Measurements from ENCODE around the gene CASZ1. TPM values are rescaled to one million over a fixed set of nuclear protein-coding genes. Genes with fewer than 3 reads are reported as not detected.

CASZ1 gene
- total RNA-seq, 2 donors from 2014 or later, result 44.3 to 50.3 TPM

DNA sequence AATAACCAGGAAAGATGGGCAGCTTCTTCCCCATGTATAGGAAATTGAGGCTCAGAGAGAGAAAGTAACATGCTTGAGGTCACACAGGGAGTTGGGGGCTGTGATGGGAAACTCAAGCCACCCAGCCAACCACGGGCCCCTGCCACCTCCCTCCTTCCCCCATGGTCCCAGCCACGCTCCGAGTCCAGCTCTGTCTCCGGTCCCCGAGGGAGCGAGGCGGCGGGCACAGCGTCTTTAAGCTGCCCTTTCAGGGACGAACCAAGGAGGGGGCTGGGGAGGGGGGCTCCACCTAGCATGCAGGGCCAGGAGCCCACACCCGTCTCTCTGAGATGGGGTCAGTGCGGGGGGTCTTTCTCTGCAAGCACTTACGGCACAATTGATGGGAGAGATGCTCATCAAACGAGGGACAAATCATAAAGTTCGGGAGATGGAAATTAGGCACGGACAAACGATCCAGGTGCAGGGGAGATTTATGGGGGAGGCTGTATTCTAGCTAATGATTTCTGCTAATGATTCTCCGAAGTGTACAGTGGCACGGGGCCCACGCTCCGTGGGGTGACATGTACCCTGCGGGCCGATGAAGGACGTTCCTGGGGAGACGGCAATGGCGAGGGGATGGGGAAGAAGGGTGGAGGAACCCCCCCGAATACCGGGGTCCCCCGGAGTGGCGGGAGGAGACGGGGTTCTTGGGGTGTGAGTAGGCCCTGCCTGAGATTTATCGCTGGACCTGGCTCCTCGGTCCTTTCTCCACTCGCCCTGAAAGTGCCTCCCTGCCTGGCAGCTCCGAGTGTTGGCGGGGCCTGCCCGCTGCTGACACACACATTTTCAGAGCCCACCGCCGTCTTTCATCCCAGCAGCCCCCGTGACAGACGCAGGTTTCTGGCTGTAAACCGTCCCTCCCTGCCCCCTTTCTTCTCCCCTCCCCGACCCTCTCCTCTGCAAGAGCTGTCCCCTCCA, 31.2 kb upstream of the CASZ1 start:
- Histone ChIP-seq H3K4me1 (peaks cover 0 to 8% of the 10 kb centered on the region in 2 donors), H3K27ac (no peak overlapping the region), H3K36me3 (no peaks in the 10 kb centered on the region), H3K4me3 (no peak overlapping the region), H3K27me3 (no peaks in the 10 kb centered on the region), H3K9me3 (no peaks in the 10 kb centered on the region)
- TF ChIP-seq, protein P1, sequence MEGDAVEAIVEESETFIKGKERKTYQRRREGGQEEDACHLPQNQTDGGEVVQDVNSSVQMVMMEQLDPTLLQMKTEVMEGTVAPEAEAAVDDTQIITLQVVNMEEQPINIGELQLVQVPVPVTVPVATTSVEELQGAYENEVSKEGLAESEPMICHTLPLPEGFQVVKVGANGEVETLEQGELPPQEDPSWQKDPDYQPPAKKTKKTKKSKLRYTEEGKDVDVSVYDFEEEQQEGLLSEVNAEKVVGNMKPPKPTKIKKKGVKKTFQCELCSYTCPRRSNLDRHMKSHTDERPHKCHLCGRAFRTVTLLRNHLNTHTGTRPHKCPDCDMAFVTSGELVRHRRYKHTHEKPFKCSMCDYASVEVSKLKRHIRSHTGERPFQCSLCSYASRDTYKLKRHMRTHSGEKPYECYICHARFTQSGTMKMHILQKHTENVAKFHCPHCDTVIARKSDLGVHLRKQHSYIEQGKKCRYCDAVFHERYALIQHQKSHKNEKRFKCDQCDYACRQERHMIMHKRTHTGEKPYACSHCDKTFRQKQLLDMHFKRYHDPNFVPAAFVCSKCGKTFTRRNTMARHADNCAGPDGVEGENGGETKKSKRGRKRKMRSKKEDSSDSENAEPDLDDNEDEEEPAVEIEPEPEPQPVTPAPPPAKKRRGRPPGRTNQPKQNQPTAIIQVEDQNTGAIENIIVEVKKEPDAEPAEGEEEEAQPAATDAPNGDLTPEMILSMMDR (IDR thresholded peaks at IDR 0.05), result no peak
- DNase-seq (ENCODE audit: low spot score), result no peak

DNA sequence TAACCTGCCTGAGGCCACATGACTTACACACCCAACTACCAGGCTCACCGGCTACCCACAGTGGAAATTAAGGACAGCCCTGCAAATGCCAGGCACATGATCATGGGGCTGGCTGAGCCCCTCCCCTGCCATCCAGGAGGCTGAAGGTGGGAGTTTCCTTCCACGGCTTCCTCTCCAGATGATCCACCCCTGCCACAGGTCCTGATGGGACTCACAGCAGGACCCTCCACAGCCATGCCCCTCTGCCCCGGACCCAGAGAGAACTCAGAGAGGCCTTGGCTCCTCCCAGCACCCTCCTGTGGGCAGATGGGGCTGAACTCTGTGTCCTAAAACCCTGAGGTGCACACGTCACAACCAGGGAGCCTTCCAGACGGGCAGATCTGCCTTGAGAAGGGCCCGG, 29.1 kb upstream of the CASZ1 start:
- Histone ChIP-seq H3K27ac (no peak overlapping the region), H3K9me3 (no peaks in the 10 kb centered on the region), H3K4me1 (peaks cover 0 to 18% of the 10 kb centered on the region in 2 donors), H3K36me3 (no peaks in the 10 kb centered on the region), H3K4me3 (no peak overlapping the region), H3K27me3 (no peaks in the 10 kb centered on the region)
- no peak for DNase-seq (ENCODE audit: low spot score)
- TF ChIP-seq, protein P1 (IDR thresholded peaks at IDR 0.05), result no peak

GRCh38 chr1:10824821-10825540, 28.5 kb upstream of the CASZ1 start:
- no peak overlapping the region for H3K27ac ChIP-seq
- peaks cover 0 to 25% of the 10 kb centered on the region in 2 donors for H3K4me1 ChIP-seq
- H3K36me3 ChIP-seq, result no peaks in the 10 kb centered on the region
- no peaks in the 10 kb centered on the region for H3K27me3 ChIP-seq
- H3K9me3 ChIP-seq, result no peaks in the 10 kb centered on the region
- H3K4me3 ChIP-seq, result no peak overlapping the region
- TF ChIP-seq, protein P1 (IDR thresholded peaks at IDR 0.05), result no peak
- no peak for DNase-seq (ENCODE audit: low spot score)

GRCh38 chr1:10823000-10823401, 26.6 kb upstream of the CASZ1 start:
- peaks cover 0 to 40% of the 10 kb centered on the region in 2 donors for H3K4me1 ChIP-seq
- TF ChIP-seq, protein P1 (IDR thresholded peaks at IDR 0.05), result no peak
- no peaks in the 10 kb centered on the region for H3K36me3 ChIP-seq
- DNase-seq (ENCODE audit: low spot score), result no peak
- H3K9me3 ChIP-seq, result no peaks in the 10 kb centered on the region
- no peak overlapping the region for H3K4me3 ChIP-seq
- peak overlapping the region; percentile 70 to 85 for H3K27ac ChIP-seq
- H3K27me3 ChIP-seq, result no peaks in the 10 kb centered on the region

GRCh38 chr1:10821388-10821787, 24.9 kb upstream of the CASZ1 start:
- Histone ChIP-seq H3K27me3 (no peaks in the 10 kb centered on the region), H3K36me3 (no peaks in the 10 kb centered on the region), H3K4me1 (peaks cover 0 to 40% of the 10 kb centered on the region in 2 donors), H3K9me3 (no peaks in the 10 kb centered on the region), H3K4me3 (no peak overlapping the region), H3K27ac (peak overlapping the region; percentile 63 to 81)
- TF ChIP-seq, protein P1 (IDR thresholded peaks at IDR 0.05), result no peak
- DNase-seq (ENCODE audit: low spot score), result no peak
